Skeletal muscle tissue (tissue), 4 donors: ENCODE measurements around the gene S1PR5. TPM values are rescaled to one million over a fixed set of nuclear protein-coding genes. Genes with fewer than 3 reads are reported as not detected.
"Not testable (repeated sequence)": the region's sequence is repeated elsewhere in the genome, so short reads cannot be mapped to it uniquely, and the experiment has no call there.

Experiments used
- H3K27ac ChIP-seq: one replicate; pipeline ENCODE4 v1.7.0; 2013; ENCODE audit warnings: mild to moderate bottlenecking, low read depth, low read length, inconsistent platforms
- H3K27me3 ChIP-seq, 3 donors: one replicate each; pipeline ENCODE4 v1.7.0; 2013; ENCODE audit warnings: low read length in 3 of 3; ENCODE audit not compliant: control insufficient read depth in 3 of 3, insufficient read depth in 3 of 3
- H3K36me3 ChIP-seq, 3 donors: one replicate each; pipeline ENCODE4 v1.7.0; 2013; ENCODE audit warnings: low read length in 3 of 3; ENCODE audit not compliant: control insufficient read depth in 3 of 3, insufficient read depth in 3 of 3
- H3K4me1 ChIP-seq, 3 donors: one replicate each; pipeline ENCODE4 v1.7.0; 2013; ENCODE audit warnings: low read length in 3 of 3, mild to moderate bottlenecking in 3 of 3; ENCODE audit not compliant: control insufficient read depth in 3 of 3, insufficient read depth in 3 of 3
- H3K4me3 ChIP-seq, 3 donors: one replicate each; pipeline ENCODE4 v1.7.0; 2013; ENCODE audit warnings: low read length in 3 of 3
- H3K9ac ChIP-seq, 3 donors: one replicate each; pipeline ENCODE4 v1.7.0; 2013; ENCODE audit warnings: low read length in 3 of 3, mild to moderate bottlenecking in 3 of 3, moderate library complexity in 2 of 3, low read depth in 1 of 3
- H3K9me3 ChIP-seq, 3 donors: one replicate each; pipeline ENCODE4 v1.7.0; 2013; ENCODE audit warnings: low read length in 3 of 3; ENCODE audit not compliant: control insufficient read depth in 3 of 3
- total RNA-seq: library from RNA; depleted of rRNA; stranded (reverse); fragments of >200 nt; gene quantifications from one replicate; pipeline ENCODE4 v1.2.3, GENCODE V29; 2014
- donor health status: Osteomylitis.

Gene S1PR5
- total RNA-seq, 1 donor from 2014 or later, result 1.6 TPM

DNA sequence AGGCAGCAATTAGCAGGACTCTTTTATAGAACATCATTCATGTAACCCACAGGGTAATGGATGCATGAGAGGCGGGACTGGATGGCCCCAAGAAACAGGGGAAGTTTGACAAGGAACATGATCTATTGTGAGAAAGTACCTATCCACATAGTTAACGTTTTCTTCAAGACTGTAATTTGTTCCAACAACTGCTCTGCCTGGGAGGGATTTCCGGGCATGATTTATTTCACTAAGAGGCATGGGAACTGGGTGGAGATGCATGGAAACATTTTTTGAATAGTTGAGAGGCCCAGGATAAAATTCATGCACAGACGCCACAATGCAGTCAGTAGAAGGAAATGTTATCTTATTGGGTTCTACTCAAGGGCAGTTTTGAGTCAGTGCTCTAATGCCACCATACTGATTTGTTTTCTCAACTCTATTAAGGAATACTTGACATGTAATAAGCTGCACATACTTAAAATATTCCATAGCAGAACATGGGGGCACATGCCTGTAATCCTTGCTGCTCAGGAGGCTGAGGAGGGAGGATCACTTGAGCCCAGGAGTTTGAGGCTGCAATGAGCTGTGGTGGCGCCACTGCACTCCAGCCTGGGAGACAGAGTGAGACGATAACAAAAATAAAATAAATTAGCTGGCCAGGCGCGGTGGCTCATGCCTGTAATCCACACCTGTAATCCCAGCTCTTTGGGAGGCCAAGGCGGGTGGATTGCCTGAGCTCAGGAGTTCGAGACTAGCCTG is 16.6 kb upstream of the S1PR5 start:
- H3K9me3 ChIP-seq, result no peaks in the 10 kb centered on the region
- peaks cover 0 to 5% (median 3%) of the 10 kb centered on the region in 3 donors for H3K27me3 ChIP-seq
- no peak overlapping the region for H3K9ac ChIP-seq
- no peak overlapping the region for H3K4me3 ChIP-seq
- no peaks in the 10 kb centered on the region for H3K4me1 ChIP-seq
- no peak overlapping the region for H3K27ac ChIP-seq
- H3K36me3 ChIP-seq, result no peaks in the 10 kb centered on the region

DNA sequence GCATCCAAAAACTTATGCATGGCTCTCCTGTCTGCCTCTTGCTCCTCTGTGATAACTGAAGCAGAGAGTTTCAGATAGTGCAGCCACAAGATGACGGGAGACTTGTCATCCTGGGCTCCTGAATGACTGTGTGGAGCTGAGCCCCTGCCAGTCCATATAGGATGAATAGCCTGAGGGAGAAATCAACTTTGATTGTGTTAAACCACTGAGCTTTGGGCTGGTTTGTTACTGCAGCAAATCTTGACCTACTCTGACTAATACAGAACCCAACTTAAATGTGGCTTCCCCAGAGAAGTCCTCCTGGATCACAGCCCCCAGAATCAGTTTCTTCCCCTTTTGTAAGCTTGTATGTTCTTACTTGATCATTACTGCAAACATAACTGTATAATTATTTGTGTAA is 15.2 kb upstream of the S1PR5 start:
- no peaks in the 10 kb centered on the region for H3K9me3 ChIP-seq
- H3K4me3 ChIP-seq, result no peak overlapping the region
- H3K27ac ChIP-seq, result no peak overlapping the region
- no peaks in the 10 kb centered on the region for H3K36me3 ChIP-seq
- H3K4me1 ChIP-seq, result no peaks in the 10 kb centered on the region
- no peak overlapping the region for H3K9ac ChIP-seq
- H3K27me3 ChIP-seq, result peaks cover 0 to 3% (median 3%) of the 10 kb centered on the region in 3 donors

DNA sequence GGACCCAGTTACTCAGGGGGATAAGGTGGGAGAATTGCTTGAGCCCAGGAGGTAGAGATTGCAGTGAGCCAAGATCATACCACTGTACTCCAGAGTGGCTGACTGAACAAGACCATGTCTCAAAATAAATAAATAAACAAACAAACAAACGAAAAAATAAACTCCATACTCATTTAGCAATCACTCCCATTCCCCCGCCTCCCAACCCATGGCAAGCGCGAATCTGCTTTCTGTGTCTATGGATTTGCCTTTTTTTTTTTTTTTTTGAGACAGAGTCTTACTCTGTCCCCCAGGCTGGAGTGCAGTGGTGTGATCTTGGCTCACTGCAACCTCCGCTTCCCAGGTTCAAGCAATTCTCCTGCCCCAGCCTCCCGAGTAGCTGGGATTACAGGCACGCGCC is 9.6 kb upstream of the S1PR5 start:
- H3K36me3 ChIP-seq, H3K4me1 ChIP-seq, H3K9ac ChIP-seq, H3K27ac ChIP-seq, H3K27me3 ChIP-seq, H3K9me3 ChIP-seq, H3K4me3 ChIP-seq: not testable (repeated sequence)

DNA sequence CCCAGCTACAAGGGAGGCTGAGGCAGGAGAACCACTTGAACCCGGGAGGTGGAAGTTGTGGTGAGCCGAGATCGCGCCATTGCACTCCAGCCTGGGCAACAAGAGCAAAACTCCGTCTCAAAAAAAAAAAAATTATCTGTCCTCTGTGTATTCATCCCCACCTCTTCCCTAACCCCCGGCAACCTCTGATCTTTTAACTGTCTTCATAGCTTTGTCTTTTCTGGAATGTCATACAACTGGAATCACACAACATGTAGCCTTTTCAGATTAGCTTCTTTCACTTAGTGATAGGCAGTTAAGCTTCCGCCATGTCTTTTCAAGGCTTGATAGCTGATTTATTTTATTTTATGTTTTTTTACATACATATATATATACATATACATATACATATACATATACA is 8.4 kb upstream of the S1PR5 start:
- no peaks in the 10 kb centered on the region for H3K36me3 ChIP-seq
- H3K27ac ChIP-seq, result no peak overlapping the region
- no peaks in the 10 kb centered on the region for H3K27me3 ChIP-seq
- H3K9me3 ChIP-seq, result no peaks in the 10 kb centered on the region
- H3K4me3 ChIP-seq, result no peak overlapping the region
- no peak overlapping the region for H3K9ac ChIP-seq
- no peaks in the 10 kb centered on the region for H3K4me1 ChIP-seq

DNA sequence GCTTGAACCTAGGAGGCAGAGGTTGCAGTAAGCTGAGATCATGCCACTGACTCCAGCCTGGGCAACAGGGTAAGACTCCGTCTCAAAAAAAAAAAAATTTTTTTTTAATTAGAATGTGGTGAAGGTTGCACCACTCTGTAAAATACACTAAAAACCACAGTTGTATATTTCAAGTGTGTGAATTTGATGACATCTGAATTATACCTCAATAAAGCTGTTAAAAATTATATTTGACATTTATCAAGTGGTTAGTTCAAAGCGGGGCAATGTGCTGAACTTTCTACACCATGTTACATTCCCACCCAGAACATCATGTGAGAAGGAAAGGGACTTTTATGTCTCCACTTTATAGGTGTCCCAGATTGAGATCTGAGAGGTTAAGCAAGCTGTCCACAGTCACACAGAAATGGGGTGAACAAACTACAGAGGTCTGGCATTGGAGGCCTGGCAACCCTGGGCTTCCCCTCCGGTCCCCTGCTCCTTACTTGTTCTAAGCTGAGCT is 5.9 kb upstream of the S1PR5 start:
- H3K4me3 ChIP-seq, result no peak overlapping the region
- no peaks in the 10 kb centered on the region for H3K36me3 ChIP-seq
- no peak overlapping the region for H3K9ac ChIP-seq
- H3K27me3 ChIP-seq, result peaks cover 13 to 18% (median 14%) of the 10 kb centered on the region in 3 donors
- H3K4me1 ChIP-seq, result peaks cover 0 to 3% (median 2%) of the 10 kb centered on the region in 3 donors
- H3K9me3 ChIP-seq, result no peaks in the 10 kb centered on the region
- H3K27ac ChIP-seq, result no peak overlapping the region

DNA sequence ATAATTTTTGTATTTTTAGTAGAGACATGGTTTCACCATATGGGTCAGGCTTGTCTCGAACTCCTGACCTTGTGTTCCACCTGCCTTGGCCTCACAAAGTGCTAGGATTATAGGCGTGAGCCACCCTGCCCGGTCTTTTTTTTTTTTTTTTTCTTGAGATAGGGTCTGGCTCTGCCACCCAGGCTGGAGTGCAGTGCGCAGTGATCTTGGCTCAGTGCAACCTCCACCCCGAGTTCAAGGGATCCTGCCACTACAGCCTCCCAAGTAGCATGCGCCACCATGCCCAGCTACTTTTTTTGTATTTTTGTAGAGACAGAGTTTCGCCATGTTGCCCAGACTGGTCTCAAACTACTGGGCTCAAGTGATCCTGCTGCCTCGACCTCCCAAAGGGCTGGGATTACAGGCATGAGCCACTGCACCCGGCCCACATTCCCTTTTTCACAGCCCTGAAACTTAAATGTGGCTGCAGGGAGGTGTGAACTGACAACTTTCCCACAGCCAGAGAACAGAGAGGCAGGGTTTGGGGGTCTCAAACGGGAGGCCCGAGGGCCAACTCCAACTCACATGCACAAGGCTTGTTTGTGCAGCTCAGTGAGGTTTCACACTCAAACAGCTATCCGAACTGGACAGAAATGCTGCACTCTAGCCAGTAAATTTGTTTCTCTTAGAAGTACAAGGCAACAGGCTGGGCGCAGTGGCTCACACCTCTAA is 4.4 kb upstream of the S1PR5 start:
- Histone ChIP-seq H3K27ac (no peak overlapping the region), H3K9me3 (no peaks in the 10 kb centered on the region), H3K36me3 (no peaks in the 10 kb centered on the region), H3K4me3 (no peak overlapping the region), H3K9ac (no peak overlapping the region), H3K27me3 (peaks cover 27 to 34% (median 28%) of the 10 kb centered on the region in 3 donors), H3K4me1 (peaks cover 0 to 14% (median 12%) of the 10 kb centered on the region in 3 donors)

DNA sequence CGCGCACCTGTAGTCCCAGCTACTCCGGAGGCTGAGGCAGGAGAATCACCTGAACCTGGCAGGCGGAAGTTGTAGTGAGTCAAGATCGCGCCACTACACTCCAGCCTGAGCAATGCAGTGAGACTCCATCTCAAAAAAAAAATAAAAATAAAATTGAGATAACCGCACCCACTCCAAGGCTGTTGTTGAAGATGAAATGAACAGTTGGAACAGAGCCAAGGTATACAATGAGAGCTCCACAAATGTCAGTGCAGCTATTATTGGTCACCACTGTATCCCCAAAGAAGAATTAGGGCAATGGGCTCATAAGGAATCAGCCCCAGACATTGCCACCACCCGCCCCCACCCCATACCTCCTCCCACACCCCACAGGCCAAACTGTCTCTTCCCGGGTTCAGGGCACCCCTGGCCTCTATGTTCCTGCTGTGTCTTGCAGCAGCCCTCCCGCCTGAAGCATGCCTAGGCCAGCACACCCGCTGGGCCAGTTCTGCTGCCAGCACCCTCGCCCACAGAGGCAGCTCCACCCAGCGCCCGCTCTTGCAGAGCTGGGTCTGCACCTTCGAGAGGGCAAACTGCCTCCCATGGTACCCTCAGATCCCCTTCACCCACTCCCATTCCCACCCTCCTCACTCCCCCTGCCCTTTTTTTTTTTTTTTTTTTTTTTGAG is 3.5 kb upstream of the S1PR5 start:
- H3K9ac ChIP-seq, result no peak overlapping the region
- no peak overlapping the region for H3K27ac ChIP-seq
- no peak overlapping the region for H3K4me3 ChIP-seq
- H3K27me3 ChIP-seq, result peaks cover 34 to 40% (median 35%) of the 10 kb centered on the region in 3 donors
- H3K36me3 ChIP-seq, result no peaks in the 10 kb centered on the region
- peaks cover 0 to 14% (median 12%) of the 10 kb centered on the region in 3 donors for H3K4me1 ChIP-seq
- no peaks in the 10 kb centered on the region for H3K9me3 ChIP-seq

DNA sequence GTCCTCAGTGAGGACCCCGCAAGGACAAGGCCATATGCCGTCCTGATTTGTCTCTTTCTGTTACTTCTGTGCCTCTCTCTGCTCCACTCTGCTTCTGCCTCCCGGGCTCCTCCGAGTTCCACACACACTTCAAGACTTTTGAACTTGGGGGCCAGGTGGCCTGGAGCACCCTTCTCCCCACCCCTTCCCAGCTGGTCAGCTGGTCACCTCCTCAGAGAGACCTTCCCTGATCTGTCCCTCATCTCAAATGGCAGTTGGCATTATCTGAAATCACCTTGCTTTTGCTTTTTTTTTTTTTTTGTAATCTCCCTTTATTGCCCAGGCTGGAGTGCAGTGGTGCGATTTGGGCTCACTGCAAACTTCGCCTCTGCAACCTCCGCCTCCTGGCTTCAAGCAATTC is 2.2 kb upstream of the S1PR5 start:
- H3K4me3 ChIP-seq, result no peak overlapping the region

DNA sequence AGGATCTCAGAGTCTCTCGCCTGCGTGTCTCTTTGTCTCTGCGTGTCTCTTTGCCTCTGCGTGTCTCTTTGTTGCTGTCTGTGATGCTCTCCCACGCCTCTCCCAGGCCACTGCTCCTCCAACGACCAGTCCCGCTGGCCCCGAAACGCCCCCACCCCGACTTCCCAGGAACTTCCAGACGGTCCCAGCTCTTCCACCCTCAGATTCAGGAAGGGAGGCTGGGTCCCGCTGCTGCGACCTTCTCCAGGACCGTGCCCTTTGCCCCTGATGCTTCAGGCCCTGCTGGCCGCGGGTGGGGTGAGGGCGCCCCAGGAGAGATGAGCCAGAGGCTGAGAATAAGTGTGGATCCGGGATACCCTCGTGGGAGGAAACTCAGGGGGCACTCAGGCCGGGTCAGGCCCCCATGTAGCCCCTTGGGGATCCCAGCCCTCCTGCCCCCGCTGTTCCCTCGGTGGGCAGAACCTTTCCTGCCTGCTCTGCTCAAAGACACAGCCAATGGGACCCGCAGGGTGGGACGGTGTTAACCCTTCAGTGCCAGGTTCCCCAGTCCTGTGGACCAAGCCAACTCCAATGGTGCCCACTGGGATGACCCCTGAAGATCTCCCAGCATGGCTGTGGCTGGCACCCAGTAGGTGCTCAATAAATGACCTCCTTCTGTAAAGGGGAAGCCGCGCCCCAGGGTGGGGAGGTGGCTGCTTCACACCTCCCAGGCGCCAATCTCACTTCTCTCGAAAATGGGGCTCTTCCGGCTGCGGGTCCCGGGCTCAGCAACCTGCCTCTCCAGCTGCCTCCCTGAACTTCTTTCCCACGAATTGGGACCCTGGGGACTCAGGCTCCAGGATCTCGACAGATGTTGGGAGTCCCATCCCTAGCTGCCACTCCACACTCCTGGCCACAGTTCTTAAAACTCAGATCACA is 1.5 kb upstream of the S1PR5 start:
- Histone ChIP-seq H3K4me3 (no peak overlapping the region), H3K36me3 (no peaks in the 10 kb centered on the region), H3K27ac (no peak overlapping the region), H3K9me3 (no peaks in the 10 kb centered on the region), H3K4me1 (peaks cover 0 to 16% (median 12%) of the 10 kb centered on the region in 3 donors), H3K9ac (peak overlapping the region in 1 of 3 donors; percentile 16), H3K27me3 (peaks cover 53 to 59% (median 54%) of the 10 kb centered on the region in 3 donors)

More for the DNA sequence above, 2.2 kb upstream of the S1PR5 start:
- Histone ChIP-seq H3K9me3 (no peaks in the 10 kb centered on the region), H3K36me3 (no peaks in the 10 kb centered on the region), H3K9ac (no peak overlapping the region), H3K4me1 (peaks cover 0 to 14% (median 12%) of the 10 kb centered on the region in 3 donors), H3K27ac (no peak overlapping the region), H3K27me3 (peaks cover 46 to 52% (median 47%) of the 10 kb centered on the region in 3 donors)
